Left lung (tissue), 10 donors: ENCODE data around the gene C6orf163. TPM values are rescaled to one million over a fixed set of nuclear protein-coding genes. Genes with fewer than 3 reads are reported as not detected.

Source experiments
- ATAC-seq: fragments of 200-7000 bp; cut with Tn5 transposase; one replicate; pipeline ENCODE4 v1.9.1; 2020; ENCODE audit warnings: moderate library complexity
- DNase-seq, 4 donors: peaks; one replicate each; pipeline ENCODE4 v3.0.0-alpha.2; 2013 to 2020
- H3K27ac ChIP-seq, 2 donors: fragments of 200-600 bp; sonication (generic) in 1 of 2; one replicate each; pipeline versions ENCODE4 v1.5.0 to v1.8.0; 2020 to 2021
- H3K27me3 ChIP-seq, 2 donors: fragments of 200-600 bp; sonication (generic) in 1 of 2; one replicate each; pipeline versions ENCODE4 v1.5.0 to v1.8.0; 2020 to 2021
- H3K36me3 ChIP-seq, 2 donors: fragments of 200-600 bp; sonication (generic) in 1 of 2; one replicate each; pipeline versions ENCODE4 v1.5.0 to v1.8.0; 2020 to 2021
- H3K4me1 ChIP-seq, 2 donors: fragments of 200-600 bp; one replicate each; pipeline ENCODE4 v1.8.0; 2021
- H3K4me3 ChIP-seq, 2 donors: fragments of 200-600 bp; sonication (generic) in 1 of 2; one replicate each; pipeline versions ENCODE4 v1.5.0 to v1.8.0; 2020 to 2021; ENCODE audit warnings: mild to moderate bottlenecking in 1 of 2
- H3K9me3 ChIP-seq, 2 donors: fragments of 200-600 bp; sonication (generic) in 1 of 2; one replicate each; pipeline versions ENCODE4 v1.5.0 to v1.8.0; 2020 to 2021
- intact Hi-C, 2 donors: fragments of 100-400 bp; cut with DNase I; formaldehyde crosslinking; loops; one replicate each; pipeline versions ENCODE4 v1.11.2 to v1.14.2; 2022
- polyA plus RNA-seq, 6 donors: library from polyadenylated mRNA; unstranded; fragments of 120-200 nt; gene quantifications; one replicate each; pipeline ENCODE4 v1.2.1, GENCODE V29; 2013; ENCODE audit not compliant: insufficient read length in 6 of 6
- total RNA-seq, 2 donors: library from RNA; stranded (reverse); fragmentation: NEBNext Ultra II Directional; extraction: Animal tissue kit (Norgen Biotek cat#: 25700); gene quantifications; one replicate each; pipeline ENCODE4 v1.2.1, GENCODE V29; 2021
- TF ChIP-seq, protein P1 (sequence below), 2 donors: fragments of 200-600 bp; sonication (generic) in 1 of 2; IDR thresholded peaks; one replicate each; pipeline versions ENCODE4 v1.5.0 to v1.8.0; 2021; ENCODE audit warnings: antibody characterized with exemption in 2 of 2
- donor health status: DM: no; HTN: yes; CAD: no.
- donor health status: DM: no; HTN: no; CAD: no.

Gene C6orf163
- total and polyA plus RNA-seq, 8 donors, result 2.1 to 8.6 (median 5.9) TPM

DNA sequence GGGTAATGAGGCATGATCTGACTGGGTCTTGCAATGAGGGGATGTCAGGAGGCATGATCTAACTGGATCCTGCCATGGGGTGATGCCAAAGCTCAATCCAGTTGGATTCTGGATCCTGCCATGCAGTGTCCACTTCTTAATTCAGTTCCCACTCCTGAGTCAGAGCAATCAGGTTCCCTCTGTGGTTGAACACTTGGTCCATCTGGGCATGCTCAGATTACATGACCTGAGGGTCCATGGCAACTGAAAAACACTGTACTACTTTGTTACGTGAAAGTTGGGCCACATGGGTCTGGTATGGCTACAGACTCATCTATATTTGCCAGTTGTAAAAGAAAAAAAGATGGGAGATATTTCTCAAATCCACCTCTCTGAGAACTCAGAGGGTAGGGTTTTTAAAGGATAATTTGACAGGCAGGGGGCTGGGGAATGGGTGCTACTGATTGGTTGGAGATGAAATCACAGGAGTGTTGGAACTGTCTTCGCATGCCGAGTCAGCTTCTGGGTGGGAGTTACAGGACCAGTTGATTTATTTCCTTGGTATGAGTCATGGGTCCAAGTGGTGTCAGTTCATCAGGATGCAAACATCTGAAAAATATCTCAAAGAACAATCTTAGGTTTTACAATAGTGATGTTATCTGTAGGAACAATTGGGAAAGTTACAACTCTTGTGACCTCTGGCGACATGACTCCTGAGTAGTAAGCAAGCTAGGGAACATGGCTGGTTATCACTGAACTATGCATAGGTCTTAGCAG is 21.6 kb downstream of the C6orf163 start:
- H3K27me3 ChIP-seq, result no peaks in the 10 kb centered on the region

DNA sequence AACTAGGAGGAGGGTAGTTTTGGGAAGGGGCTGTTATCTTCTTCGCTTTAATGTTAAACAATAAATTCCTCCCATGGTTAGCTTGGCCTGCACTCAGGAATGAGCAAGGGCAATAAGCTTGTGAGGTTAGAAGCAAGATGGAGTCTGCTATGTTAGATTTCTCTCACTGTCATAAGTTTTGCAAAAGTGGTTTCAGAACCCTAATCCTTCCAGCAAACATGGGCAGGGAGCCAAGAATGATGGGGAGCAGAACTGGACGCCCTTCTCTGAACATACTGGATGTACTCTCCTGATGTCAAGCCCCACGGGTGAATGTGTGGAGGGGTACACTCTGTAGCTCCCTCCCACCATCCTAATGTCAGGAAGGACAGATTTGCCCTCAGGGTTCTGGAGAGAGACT is 22.3 kb downstream of the C6orf163 start:
- ATAC-seq, result no peak
- no peak overlapping the region for H3K27ac ChIP-seq
- no peaks in the 10 kb centered on the region for H3K4me1 ChIP-seq
- TF ChIP-seq, protein P1, sequence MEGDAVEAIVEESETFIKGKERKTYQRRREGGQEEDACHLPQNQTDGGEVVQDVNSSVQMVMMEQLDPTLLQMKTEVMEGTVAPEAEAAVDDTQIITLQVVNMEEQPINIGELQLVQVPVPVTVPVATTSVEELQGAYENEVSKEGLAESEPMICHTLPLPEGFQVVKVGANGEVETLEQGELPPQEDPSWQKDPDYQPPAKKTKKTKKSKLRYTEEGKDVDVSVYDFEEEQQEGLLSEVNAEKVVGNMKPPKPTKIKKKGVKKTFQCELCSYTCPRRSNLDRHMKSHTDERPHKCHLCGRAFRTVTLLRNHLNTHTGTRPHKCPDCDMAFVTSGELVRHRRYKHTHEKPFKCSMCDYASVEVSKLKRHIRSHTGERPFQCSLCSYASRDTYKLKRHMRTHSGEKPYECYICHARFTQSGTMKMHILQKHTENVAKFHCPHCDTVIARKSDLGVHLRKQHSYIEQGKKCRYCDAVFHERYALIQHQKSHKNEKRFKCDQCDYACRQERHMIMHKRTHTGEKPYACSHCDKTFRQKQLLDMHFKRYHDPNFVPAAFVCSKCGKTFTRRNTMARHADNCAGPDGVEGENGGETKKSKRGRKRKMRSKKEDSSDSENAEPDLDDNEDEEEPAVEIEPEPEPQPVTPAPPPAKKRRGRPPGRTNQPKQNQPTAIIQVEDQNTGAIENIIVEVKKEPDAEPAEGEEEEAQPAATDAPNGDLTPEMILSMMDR (IDR thresholded peaks at IDR 0.05), result no peak
- H3K9me3 ChIP-seq, result peaks cover 0 to 6% of the 10 kb centered on the region in 2 donors
- intact Hi-C loops, result no loop called here
- H3K27me3 ChIP-seq, result no peaks in the 10 kb centered on the region
- DNase-seq, result no peak
- H3K4me3 ChIP-seq, result no peak overlapping the region
- H3K36me3 ChIP-seq, result no peaks in the 10 kb centered on the region

More for the DNA sequence above, 21.6 kb downstream of the C6orf163 start:
- TF ChIP-seq, protein P1 (IDR thresholded peaks at IDR 0.05), result no peak
- intact Hi-C loops, result no loop called here
- Histone ChIP-seq H3K4me1 (no peaks in the 10 kb centered on the region), H3K9me3 (peaks cover 0 to 6% of the 10 kb centered on the region in 2 donors), H3K4me3 (no peak overlapping the region), H3K27ac (no peak overlapping the region), H3K36me3 (no peaks in the 10 kb centered on the region)
- no peak for DNase-seq
- ATAC-seq, result no peak

DNA sequence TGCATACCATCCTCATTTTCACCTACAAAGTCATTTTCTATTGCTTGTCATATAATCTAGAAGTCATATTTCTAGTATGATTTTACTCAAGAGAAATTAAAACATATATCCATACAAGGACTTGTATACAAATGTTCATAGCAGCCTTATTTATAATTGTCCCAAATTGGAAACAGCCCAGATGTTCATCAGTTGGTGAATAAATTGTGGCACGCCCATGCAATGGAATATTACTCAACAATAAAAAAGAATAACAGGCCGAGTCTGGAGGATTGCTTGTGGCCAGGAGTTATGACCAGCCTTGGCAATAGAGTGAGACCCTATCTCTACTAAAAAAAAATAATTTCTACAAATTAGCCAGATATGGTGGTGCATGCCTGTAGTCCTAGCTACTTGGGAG is 28.8 kb downstream of the C6orf163 start:
- intact Hi-C loops, result no loop called here
- Histone ChIP-seq H3K4me3 (no peak overlapping the region), H3K27me3 (no peaks in the 10 kb centered on the region), H3K9me3 (peaks cover 0 to 9% of the 10 kb centered on the region in 2 donors), H3K4me1 (no peaks in the 10 kb centered on the region), H3K36me3 (no peaks in the 10 kb centered on the region), H3K27ac (no peak overlapping the region)
- no peak for DNase-seq
- ATAC-seq, result no peak
- TF ChIP-seq, protein P1 (IDR thresholded peaks at IDR 0.05), result no peak

DNA sequence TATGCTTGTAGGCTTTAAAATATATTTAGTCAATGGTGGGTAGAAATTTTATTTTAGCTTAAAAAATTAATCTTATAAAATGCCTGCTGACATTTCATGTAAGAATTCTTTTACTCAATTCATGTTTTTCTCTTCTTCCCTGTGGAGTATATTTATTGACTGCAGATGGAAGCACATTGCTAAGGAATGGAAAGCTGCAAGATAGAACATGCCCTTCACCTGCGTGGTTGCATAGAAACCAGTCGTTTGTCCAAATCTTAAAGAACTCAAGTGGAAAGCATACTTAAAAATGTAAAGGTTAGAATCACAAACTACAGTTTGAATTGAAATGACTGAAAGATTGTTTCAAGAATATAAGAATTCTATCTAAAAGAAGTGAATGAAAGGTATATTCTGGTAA is 30.7 kb downstream of the C6orf163 start:
- intact Hi-C loops, result no loop called here
- H3K27me3 ChIP-seq, result no peaks in the 10 kb centered on the region
- H3K4me1 ChIP-seq, result no peaks in the 10 kb centered on the region
- no peaks in the 10 kb centered on the region for H3K36me3 ChIP-seq
- TF ChIP-seq, protein P1 (IDR thresholded peaks at IDR 0.05), result no peak
- H3K9me3 ChIP-seq, result peaks cover 0 to 3% of the 10 kb centered on the region in 2 donors
- no peak overlapping the region for H3K27ac ChIP-seq
- no peak for DNase-seq
- no peak overlapping the region for H3K4me3 ChIP-seq
- ATAC-seq, result no peak

DNA sequence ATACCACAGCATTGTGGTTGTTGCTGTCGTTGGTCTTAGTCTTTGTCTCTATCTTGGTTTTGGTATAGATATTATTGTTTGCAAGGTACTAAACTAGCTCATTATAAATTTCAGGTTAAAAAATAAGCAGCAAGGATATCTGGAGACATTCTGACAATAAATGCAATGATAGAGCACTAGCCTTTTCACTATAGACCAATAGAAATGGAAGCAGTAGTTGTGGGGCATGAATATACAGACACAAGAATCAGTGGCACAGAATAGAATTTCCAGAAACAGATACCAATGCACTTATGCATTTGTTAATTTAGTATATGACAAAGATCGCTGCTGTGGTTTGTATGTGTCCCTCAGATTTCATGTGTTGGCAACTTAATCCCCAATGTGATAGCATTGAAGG is 32.0 kb downstream of the C6orf163 start:
- intact Hi-C loops, result no loop called here
- Histone ChIP-seq H3K36me3 (no peaks in the 10 kb centered on the region), H3K4me3 (no peak overlapping the region), H3K9me3 (peaks cover 0 to 3% of the 10 kb centered on the region in 2 donors), H3K27ac (no peak overlapping the region), H3K27me3 (no peaks in the 10 kb centered on the region), H3K4me1 (no peaks in the 10 kb centered on the region)
- no peak for DNase-seq
- ATAC-seq, result no peak
- TF ChIP-seq, protein P1 (IDR thresholded peaks at IDR 0.05), result no peak
